SK-N-MC (cell line): ENCODE data around the gene AKT1S1.

ENCODE experiments used
- EZH2 ChIP-seq: fragments of 200-600 bp; sonication (generic); IDR thresholded peaks from one replicate; pipeline ENCODE4 v1.6.1; 2017; ENCODE audit warnings: antibody characterized with exemption
- FOXP2 ChIP-seq: optimal IDR thresholded peaks from 2 replicates; pipeline ENCODE3; 2011; ENCODE audit warnings: mild to moderate bottlenecking, moderate library complexity; ENCODE audit not compliant: insufficient read depth; ENCODE audit errors: extremely low read length, control extremely low read depth
- POLR2AphosphoS5 ChIP-seq: IDR thresholded peaks from 2 replicates; pipeline ENCODE4 v1.6.1; 2012; ENCODE audit warnings: mild to moderate bottlenecking, low read depth, low read length, borderline replicate concordance

GRCh38 chr19:49924004-49924880, 47.1 kb upstream of the AKT1S1 start:
- TF ChIP-seq EZH2, result no peak
- no peak; the same call in 1 of the 2 replicates for TF ChIP-seq POLR2AphosphoS5
- TF ChIP-seq FOXP2, result no peak
